GM12878 (cell line): Measurements from ENCODE around the gene THADA.

Source experiments
- EZH2 ChIP-seq: IDR thresholded peaks from 2 replicates; pipeline ENCODE4 v1.6.1; 2012; ENCODE audit warnings: low read depth, mild to moderate bottlenecking, control low read depth, inconsistent platforms, low read length, borderline replicate concordance; ENCODE audit not compliant: control insufficient read depth
- POLR2AphosphoS5 ChIP-seq: IDR thresholded peaks from 2 replicates; pipeline ENCODE4 v1.6.1; 2011; ENCODE audit warnings: mild to moderate bottlenecking, low read length, inconsistent platforms
- SIN3A ChIP-seq: IDR thresholded peaks from 2 replicates; pipeline ENCODE4 v1.6.1; 2012; ENCODE audit warnings: low read depth, low read length, improper control_type of control experiment
- SUZ12 ChIP-seq: fragments of 200-600 bp; sonication (generic); IDR thresholded peaks from one replicate; pipeline ENCODE4 v1.6.1; 2018; ENCODE audit warnings: antibody characterized with exemption, mild to moderate bottlenecking; ENCODE audit not compliant: unreplicated experiment
- TF ChIP-seq, protein P1 (sequence below), 3 experiments: IDR thresholded peaks in 2 of 3; conservative IDR thresholded peaks in 1 of 3; 2 replicates each; pipeline ENCODE4 v1.5.1; 2011; ENCODE audit warnings: low read depth in 3 of 3, low read length in 3 of 3, mild to moderate bottlenecking in 3 of 3, control low read depth in 2 of 3, moderate library complexity in 2 of 3, inconsistent platforms in 1 of 3, mixed read lengths in 1 of 3; ENCODE audit not compliant: control insufficient read depth in 2 of 3, insufficient read depth in 1 of 3; ENCODE audit errors: extremely low read depth in 1 of 3
- TF ChIP-seq, protein P2 (sequence below): IDR thresholded peaks from 2 replicates; pipeline ENCODE4 v1.6.1; 2011; ENCODE audit warnings: low read depth, low read length, improper control_type of control experiment, borderline replicate concordance

DNA sequence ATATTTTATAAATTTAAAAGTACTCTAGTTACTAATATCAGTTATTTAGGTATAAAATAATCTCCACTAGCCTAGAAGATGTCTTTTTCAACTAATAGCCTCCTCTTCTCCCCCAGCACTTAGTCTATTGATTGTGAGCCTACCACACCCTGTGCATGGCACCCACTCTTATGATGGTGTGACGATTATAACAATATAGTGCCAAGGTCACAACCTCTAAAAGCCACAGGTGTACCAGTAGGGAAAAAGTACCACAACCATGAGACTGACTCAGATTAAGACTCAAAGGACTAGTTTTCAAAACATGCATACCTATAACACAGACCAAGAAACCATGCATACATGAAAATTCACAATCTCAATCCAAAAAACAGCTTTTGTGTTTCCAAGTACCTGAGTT lies 27.6 kb downstream of the THADA start:
- TF ChIP-seq, protein P1, sequence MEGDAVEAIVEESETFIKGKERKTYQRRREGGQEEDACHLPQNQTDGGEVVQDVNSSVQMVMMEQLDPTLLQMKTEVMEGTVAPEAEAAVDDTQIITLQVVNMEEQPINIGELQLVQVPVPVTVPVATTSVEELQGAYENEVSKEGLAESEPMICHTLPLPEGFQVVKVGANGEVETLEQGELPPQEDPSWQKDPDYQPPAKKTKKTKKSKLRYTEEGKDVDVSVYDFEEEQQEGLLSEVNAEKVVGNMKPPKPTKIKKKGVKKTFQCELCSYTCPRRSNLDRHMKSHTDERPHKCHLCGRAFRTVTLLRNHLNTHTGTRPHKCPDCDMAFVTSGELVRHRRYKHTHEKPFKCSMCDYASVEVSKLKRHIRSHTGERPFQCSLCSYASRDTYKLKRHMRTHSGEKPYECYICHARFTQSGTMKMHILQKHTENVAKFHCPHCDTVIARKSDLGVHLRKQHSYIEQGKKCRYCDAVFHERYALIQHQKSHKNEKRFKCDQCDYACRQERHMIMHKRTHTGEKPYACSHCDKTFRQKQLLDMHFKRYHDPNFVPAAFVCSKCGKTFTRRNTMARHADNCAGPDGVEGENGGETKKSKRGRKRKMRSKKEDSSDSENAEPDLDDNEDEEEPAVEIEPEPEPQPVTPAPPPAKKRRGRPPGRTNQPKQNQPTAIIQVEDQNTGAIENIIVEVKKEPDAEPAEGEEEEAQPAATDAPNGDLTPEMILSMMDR (IDR thresholded peaks at IDR 0.05 in 2 of 3, conservative IDR thresholded peaks at IDR 0.05 in 1 of 3; ENCODE audit: control insufficient read depth in 2 of 3, extremely low read depth in 1 of 3, insufficient read depth in 1 of 3, low read depth in 3 of 3, low read length in 3 of 3) = no peak
- TF ChIP-seq SUZ12 = no peak
- TF ChIP-seq, protein P2, sequence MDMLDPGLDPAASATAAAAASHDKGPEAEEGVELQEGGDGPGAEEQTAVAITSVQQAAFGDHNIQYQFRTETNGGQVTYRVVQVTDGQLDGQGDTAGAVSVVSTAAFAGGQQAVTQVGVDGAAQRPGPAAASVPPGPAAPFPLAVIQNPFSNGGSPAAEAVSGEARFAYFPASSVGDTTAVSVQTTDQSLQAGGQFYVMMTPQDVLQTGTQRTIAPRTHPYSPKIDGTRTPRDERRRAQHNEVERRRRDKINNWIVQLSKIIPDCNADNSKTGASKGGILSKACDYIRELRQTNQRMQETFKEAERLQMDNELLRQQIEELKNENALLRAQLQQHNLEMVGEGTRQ = no peak
- TF ChIP-seq POLR2AphosphoS5 = no peak
- no peak for TF ChIP-seq EZH2
- no peak for TF ChIP-seq SIN3A
